ENCODE measurements around the gene STAG1.
A peak's percentile ranks its signal among the peaks of the same experiment; 100 is the strongest.

Gene STAG1

DNA sequence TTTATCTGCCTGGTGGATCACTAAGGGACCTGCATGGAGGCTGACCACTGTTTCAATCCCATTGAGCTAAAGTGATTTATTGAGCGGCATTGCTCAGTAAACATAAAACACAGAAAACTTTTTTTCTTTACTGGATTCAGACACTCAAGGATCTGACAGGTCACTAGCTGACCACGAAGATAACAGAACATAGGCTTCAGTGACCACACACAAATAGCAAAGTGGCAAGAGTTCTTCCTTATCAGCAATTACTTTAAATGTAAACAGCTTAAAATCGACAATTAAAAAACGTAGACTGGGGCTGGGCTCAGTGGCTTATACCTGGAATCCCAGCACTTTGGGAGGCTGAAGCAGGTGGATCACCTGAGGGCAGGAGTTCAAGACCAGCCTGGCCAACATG, 48.7 kb downstream of the STAG1 start:
- no peak overlapping the region for H3K4me3 ChIP-seq (ENCODE audit: control insufficient read depth, low read depth, low read length)
- TF ChIP-seq, protein P1, sequence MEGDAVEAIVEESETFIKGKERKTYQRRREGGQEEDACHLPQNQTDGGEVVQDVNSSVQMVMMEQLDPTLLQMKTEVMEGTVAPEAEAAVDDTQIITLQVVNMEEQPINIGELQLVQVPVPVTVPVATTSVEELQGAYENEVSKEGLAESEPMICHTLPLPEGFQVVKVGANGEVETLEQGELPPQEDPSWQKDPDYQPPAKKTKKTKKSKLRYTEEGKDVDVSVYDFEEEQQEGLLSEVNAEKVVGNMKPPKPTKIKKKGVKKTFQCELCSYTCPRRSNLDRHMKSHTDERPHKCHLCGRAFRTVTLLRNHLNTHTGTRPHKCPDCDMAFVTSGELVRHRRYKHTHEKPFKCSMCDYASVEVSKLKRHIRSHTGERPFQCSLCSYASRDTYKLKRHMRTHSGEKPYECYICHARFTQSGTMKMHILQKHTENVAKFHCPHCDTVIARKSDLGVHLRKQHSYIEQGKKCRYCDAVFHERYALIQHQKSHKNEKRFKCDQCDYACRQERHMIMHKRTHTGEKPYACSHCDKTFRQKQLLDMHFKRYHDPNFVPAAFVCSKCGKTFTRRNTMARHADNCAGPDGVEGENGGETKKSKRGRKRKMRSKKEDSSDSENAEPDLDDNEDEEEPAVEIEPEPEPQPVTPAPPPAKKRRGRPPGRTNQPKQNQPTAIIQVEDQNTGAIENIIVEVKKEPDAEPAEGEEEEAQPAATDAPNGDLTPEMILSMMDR (conservative IDR thresholded peaks at IDR 0.05; ENCODE audit: control insufficient read depth, insufficient read depth, low read depth, low read length): no peak
- DNase-seq (ENCODE audit: low read depth): no peak

DNA sequence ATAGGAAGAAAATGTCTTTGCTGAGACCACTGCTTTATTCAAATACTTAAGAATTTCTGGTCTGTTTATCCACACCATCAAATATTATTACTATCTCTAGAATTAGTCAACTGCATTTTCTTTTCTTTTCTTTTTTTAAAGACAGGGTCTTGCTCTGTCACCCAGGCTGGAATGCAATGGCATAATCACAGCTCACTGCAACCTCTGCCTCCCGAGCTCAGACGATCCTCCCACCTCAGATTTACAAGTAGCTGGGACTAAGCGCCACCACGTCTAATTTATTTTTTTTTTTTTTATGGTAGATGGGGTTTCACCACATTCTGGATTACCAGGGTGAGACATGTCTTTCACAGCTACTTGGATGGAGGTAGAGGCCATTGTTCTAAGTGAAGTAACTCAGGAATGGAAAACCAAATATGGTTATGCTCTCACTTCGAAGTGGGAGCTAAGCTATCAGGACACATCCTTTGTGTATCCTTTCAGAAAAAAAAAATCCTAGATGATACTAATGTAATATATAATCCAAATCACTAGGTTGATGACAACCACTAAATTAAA, 52.8 kb downstream of the STAG1 start:
- no peak overlapping the region for H3K4me3 ChIP-seq (ENCODE audit: control insufficient read depth, low read depth, low read length)
- DNase-seq (ENCODE audit: low read depth): no peak
- TF ChIP-seq, protein P1 (conservative IDR thresholded peaks at IDR 0.05; ENCODE audit: control insufficient read depth, insufficient read depth, low read depth, low read length): no peak

DNA sequence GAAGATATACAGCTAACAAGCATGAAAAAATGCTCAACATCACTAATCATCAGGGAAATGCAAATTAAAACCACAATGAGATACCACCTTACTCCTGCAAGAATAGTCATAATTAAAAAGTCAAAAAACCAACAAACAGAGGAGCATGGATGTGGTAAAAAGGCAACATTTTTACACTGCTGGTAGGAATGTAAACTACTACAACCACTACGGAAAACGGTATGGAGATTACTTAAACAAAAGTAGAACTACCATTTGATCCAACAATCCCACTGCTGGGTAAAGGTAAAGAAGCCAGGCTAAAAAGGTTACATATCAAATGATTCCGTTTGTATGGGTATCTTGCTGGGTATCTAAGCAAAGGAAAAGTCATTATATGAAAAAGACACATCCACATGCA, 53.8 kb downstream of the STAG1 start:
- no peak overlapping the region for H3K4me3 ChIP-seq (ENCODE audit: control insufficient read depth, low read depth, low read length)

DNA sequence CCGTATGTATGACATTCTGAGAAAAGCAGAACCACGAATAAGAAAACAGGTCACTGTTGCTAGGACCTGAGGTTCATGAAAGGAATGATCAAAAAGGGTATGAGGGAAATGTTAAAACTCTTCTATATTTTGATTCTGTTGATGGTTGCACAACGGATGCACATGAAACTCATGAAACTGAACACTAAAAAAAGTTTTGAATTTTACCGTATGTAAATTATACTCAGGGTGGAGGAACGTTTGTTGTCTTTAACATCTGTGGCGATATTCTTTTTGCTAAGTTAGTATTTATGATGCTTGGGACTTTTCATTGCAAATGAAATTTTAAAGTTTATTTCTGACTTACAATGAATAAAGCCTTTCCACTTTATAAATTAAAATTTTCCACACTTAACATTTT, 55.4 kb downstream of the STAG1 start:
- TF ChIP-seq, protein P1 (conservative IDR thresholded peaks at IDR 0.05; ENCODE audit: control insufficient read depth, insufficient read depth, low read depth, low read length): no peak
- DNase-seq (ENCODE audit: low read depth): no peak
- no peak overlapping the region for H3K4me3 ChIP-seq (ENCODE audit: control insufficient read depth, low read depth, low read length)

More for the DNA sequence above, 53.8 kb downstream of the STAG1 start:
- DNase-seq (ENCODE audit: low read depth): no peak
- TF ChIP-seq, protein P1 (conservative IDR thresholded peaks at IDR 0.05; ENCODE audit: control insufficient read depth, insufficient read depth, low read depth, low read length): peak; percentile 8

DNA sequence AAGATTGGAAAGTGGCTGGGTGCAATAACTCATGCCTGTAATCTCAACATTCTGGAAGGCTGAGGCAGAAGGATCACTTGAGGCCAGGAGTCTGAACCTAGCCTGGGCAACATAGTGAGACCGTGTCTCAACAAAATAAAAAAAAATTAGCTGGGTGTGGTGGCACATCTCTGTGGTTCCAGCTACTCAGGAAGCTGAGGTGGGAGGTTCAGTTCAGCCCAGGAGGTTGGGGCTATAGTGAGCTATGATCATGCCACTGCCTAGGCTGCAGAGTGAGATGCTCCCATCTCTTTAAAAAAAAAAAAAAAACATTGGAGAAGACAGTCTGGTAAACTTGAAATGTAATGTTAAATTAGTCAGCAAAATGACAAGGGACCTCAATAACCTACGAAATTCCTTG, 57.9 kb downstream of the STAG1 start:
- H3K4me3 ChIP-seq (ENCODE audit: control insufficient read depth, low read depth, low read length): no peak overlapping the region
- no peak for DNase-seq (ENCODE audit: low read depth)
- TF ChIP-seq, protein P1 (conservative IDR thresholded peaks at IDR 0.05; ENCODE audit: control insufficient read depth, insufficient read depth, low read depth, low read length): no peak

DNA sequence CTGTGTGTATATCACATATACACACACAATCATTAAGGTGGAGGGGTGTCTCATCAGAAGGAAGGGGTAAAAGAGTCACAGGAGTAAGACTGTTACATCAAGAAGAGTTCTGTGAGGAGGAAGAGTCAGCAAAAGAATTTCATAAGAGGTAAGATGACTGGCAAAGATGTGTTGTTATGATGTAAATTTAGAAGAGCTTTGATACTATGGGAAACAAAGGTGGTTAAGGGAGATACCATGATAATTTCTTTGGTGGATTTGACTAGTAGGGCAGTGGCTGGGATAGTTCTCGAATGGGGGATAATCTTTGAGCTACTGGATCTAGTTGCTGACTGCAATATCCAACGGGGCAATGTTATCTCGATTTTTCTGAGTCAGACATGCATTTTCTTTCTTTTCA, 61.6 kb downstream of the STAG1 start:
- no peak for DNase-seq (ENCODE audit: low read depth)
- no peak overlapping the region for H3K4me3 ChIP-seq (ENCODE audit: control insufficient read depth, low read depth, low read length)
- TF ChIP-seq, protein P1 (conservative IDR thresholded peaks at IDR 0.05; ENCODE audit: control insufficient read depth, insufficient read depth, low read depth, low read length): no peak

DNA sequence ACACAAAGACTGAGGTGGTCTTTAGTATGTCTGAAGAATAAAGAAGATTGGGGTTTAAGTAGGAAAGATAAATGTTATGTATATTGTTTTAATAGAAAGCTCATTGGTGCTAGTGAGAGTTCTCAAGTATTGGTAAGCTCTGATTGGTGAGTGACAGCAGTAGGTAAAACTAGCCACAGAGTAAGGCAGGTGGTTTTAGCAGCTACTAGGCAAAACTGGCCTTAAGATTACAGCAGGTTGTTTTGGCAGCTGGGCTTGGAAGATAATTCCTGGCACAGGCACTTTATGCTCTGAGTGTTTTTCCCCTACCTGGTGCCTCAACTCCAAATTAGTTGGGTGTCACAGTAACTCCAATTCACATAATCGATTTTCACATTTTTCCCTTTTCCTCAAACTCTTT, 66.3 kb downstream of the STAG1 start:
- no peak overlapping the region for H3K4me3 ChIP-seq (ENCODE audit: control insufficient read depth, low read depth, low read length)
- TF ChIP-seq, protein P1 (conservative IDR thresholded peaks at IDR 0.05; ENCODE audit: control insufficient read depth, insufficient read depth, low read depth, low read length): no peak
- no peak for DNase-seq (ENCODE audit: low read depth)

All from fibroblast of mammary gland (primary cell).